Coronary artery (tissue), 2 donors: ENCODE data around the gene NECTIN4.

ENCODE experiments used
- DNase-seq: peaks from one replicate; pipeline ENCODE4 v3.0.0-alpha.2; 2017; ENCODE audit warnings: low spot score
- H3K27ac ChIP-seq, 2 donors: fragments of 200-600 bp; sonication (generic); one replicate each; pipeline ENCODE4 v1.5.1; 2016 to 2019
- H3K4me3 ChIP-seq: fragments of 200-600 bp; sonication (generic); 2 replicates; pipeline ENCODE4 v1.5.1; 2016; ENCODE audit warnings: mild to moderate bottlenecking, moderate library complexity
- CTCF ChIP-seq: fragments of 200-600 bp; sonication (generic); IDR thresholded peaks from one replicate; pipeline ENCODE4 v1.5.1; 2019; ENCODE audit warnings: antibody characterized with exemption

NECTIN4 gene

GRCh38 chr1:161021970-161022353, 67.4 kb downstream of the NECTIN4 start:
- no peak overlapping the region for H3K27ac ChIP-seq
- no peak overlapping the region for H3K4me3 ChIP-seq
- TF ChIP-seq CTCF = no peak
- no peak for DNase-seq

- DNase-seq = peak; percentile 87
- peak overlapping the region; percentile 72 for H3K4me3 ChIP-seq
- no peak for TF ChIP-seq CTCF
- peak overlapping the region; percentile 30 to 50 for H3K27ac ChIP-seq
Observed at GRCh38 chr1:161021165-161021969, 68.0 kb downstream of the NECTIN4 start.
